ENCODE results near the gene HEYL. TPM values are rescaled to one million over a fixed set of nuclear protein-coding genes. Genes with fewer than 3 reads are reported as not detected.

Gene HEYL
- total RNA-seq: under 0.01 TPM in 1 of 2 replicates, not detected in the other

DNA sequence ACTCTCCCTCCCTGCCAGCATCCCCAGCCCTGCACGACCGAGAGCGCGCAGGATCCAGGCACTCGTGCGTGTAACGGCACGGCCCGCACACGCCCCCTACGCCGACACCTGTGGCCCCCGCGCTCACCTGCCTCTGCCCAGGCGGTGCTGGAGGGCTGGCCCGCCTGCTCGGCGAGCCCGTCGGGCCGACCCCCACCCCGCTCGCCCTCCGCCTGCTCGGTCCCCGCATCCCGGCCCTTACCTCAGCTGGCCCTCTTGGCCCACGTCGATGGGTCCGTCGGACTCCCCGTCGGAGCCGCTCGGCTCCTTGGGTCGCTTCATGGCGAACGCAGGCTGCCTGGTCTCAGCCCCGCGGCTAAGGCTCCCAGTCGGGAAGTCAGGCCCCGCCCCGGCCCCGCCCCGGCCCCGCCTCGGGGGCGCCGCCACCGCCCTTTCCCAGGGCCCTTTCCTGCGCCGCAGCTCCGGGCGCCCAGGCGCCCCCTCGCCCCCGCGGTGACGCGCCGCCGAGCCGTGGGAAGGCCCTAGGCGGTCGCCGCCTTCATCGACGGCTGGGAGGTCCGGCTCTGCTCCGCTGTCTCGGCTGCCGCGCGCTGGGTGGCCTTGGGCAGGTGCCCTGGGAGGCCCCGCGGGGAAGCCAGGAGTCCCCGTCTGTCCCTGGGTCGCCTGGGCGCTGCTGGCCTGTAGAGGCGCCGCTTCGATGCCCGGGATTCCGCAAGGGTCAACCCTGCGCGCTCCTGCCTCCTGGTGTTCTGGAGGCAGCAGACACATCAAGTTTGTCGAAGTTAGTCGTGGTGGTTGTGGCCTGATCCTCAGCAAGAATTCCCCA, at the start of gene HEYL:
HEYL (minus strand) TSS at position 339 of the 826 bp plus-strand sequence; CDS start at position 321, 18 bp downstream.

DNA sequence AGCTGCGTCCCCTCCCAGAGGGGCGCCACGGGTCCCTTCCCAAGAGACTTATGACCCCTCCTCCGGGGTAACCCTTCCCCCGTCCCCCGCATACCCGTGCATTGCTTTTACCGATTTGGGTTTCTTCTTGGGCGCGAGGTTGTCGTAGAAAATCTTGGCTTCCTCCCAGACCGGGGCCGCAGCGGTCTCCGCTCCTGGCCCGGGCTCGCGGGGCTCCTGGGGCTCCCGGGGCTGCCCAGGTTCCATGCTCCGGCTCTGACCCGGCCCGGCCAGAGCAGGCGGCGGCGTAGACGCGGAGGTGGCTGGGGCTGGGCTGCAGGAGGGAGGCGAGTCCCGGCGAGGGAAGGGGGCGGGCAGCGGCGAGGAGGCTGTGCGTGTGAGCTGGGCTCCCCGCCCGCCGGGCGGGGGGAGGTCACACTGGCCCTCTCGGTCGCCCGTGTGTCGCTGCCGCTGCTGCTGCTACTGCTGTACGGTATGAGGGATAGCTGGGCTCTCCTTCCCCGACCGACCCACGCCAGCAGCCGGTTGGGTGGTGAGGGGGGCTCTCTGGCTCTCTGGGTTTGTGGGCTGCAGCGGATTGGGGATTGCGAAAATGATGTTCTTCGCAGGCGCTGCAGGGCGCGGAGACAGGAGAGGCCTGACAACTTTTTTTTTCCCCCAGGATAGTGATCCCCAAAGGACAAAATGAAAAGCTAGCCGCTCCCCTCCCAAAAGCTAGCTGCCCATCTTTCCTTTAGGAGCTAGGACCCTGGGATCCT, 32.5 kb upstream of the HEYL start, which contains the start of gene NT5C1A:
NT5C1A (minus strand) TSS at position 315 of the 758 bp plus-strand sequence; CDS start at position 246, 69 bp downstream.

Other genes starting within 250 kb of the HEYL start
- gene BMP8A, start 148.0 kb downstream of the HEYL start, total RNA-seq: 0.13 TPM in 1 of 2 replicates, not detected in the other
- 156 and 172 TPM in 2 replicates for gene PABPC4, start 62.9 kb downstream of the HEYL start, total RNA-seq
- not detected in 2 replicates for gene NT5C1A, start 32.5 kb upstream of the HEYL start, total RNA-seq
- gene HPCAL4, start 51.8 kb upstream of the HEYL start, total RNA-seq: not detected in 2 replicates
- gene PPIE, start 99.2 kb upstream of the HEYL start, total RNA-seq: 33.7 and 33.8 TPM in 2 replicates
- 2.2 and 3.4 TPM in 2 replicates for gene OXCT2, start 131.7 kb upstream of the HEYL start, total RNA-seq
- gene BMP8B, start 149.2 kb upstream of the HEYL start, total RNA-seq: under 0.01 TPM in 1 of 2 replicates, not detected in the other
- gene TRIT1, start 243.9 kb upstream of the HEYL start, total RNA-seq: 26.5 and 26.9 TPM in 2 replicates

Data from articular chondrocyte of knee joint (primary cell).